Prostate gland (tissue), 2 donors: ENCODE results near the gene GCH1.

ENCODE experiments used
- POLR2A ChIP-seq: fragments of 450-650 bp; IDR thresholded peaks from one replicate; pipeline ENCODE4 v1.6.1; 2016; ENCODE audit warnings: antibody characterized with exemption, mild to moderate bottlenecking
- TF ChIP-seq, protein P1 (sequence below), 4 experiments: fragments of 200-600 bp in 2 of 4; fragments of 450-650 bp in 2 of 4; sonication (generic) in 2 of 4; IDR thresholded peaks; 1 replicate in 3 of 4; 2 replicates in 1 of 4; pipeline ENCODE4 v1.5.1; 2016 to 2019; ENCODE audit warnings: antibody characterized with exemption in 4 of 4, mild to moderate bottlenecking in 2 of 4, moderate library complexity in 2 of 4

DNA sequence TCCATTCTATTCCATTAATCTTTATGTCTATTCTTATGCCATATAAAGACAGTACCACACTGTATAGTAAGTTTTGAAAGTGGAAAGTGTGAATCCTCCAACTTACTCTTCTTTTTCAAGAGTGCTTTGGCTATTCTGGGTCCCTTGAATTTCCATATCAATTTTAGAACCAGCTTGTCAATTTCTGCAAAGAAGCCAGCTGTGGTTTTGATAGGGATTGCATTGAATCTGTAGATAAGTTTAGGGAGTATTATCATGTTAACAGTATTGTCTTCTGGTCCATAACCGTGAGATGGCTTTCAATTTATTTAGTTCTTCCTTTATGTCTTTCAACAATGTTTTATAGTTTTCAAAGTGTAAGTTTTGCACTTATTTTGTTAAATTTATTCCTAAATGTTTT is 34.2 kb upstream of the GCH1 start:
- TF ChIP-seq POLR2A: no peak
- TF ChIP-seq, protein P1, sequence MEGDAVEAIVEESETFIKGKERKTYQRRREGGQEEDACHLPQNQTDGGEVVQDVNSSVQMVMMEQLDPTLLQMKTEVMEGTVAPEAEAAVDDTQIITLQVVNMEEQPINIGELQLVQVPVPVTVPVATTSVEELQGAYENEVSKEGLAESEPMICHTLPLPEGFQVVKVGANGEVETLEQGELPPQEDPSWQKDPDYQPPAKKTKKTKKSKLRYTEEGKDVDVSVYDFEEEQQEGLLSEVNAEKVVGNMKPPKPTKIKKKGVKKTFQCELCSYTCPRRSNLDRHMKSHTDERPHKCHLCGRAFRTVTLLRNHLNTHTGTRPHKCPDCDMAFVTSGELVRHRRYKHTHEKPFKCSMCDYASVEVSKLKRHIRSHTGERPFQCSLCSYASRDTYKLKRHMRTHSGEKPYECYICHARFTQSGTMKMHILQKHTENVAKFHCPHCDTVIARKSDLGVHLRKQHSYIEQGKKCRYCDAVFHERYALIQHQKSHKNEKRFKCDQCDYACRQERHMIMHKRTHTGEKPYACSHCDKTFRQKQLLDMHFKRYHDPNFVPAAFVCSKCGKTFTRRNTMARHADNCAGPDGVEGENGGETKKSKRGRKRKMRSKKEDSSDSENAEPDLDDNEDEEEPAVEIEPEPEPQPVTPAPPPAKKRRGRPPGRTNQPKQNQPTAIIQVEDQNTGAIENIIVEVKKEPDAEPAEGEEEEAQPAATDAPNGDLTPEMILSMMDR (IDR thresholded peaks at IDR 0.05): no peak
